SK-N-SH treated with all-trans-retinoic acid at 6 μM for 48 hours (cell line): ENCODE results near the gene TNS3.

Experiments
- ARNTL ChIP-seq: fragments of 450-650 bp; formaldehyde crosslinking; IDR thresholded peaks from 2 replicates; pipeline ENCODE4 v1.5.0; 2020; ENCODE audit warnings: low read depth, mild to moderate bottlenecking, moderate library complexity, borderline replicate concordance
- BACH2 ChIP-seq: fragments of 250-450 bp; sonication (Bioruptor Pico); IDR thresholded peaks from 2 replicates; pipeline ENCODE4 v1.9.0; 2021; ENCODE audit warnings: mild to moderate bottlenecking, borderline replicate concordance
- CREB5 ChIP-seq: fragments of 250-450 bp; sonication (Bioruptor Pico); IDR thresholded peaks from 2 replicates; pipeline ENCODE4 v1.5.1; 2020; ENCODE audit warnings: low read depth, mild to moderate bottlenecking, moderate library complexity
- CSRNP3 ChIP-seq: fragments of 250-450 bp; sonication (Bioruptor Pico); IDR thresholded peaks from 2 replicates; pipeline ENCODE4 v1.5.1; 2021; ENCODE audit warnings: mild to moderate bottlenecking, moderate library complexity
- OSR1 ChIP-seq: fragments of 250-450 bp; sonication (Bioruptor Pico); IDR thresholded peaks from 2 replicates; pipeline ENCODE4 v1.8.0; 2022; ENCODE audit warnings: moderate library complexity, mild to moderate bottlenecking, inconsistent platforms
- TOX ChIP-seq: fragments of 250-450 bp; sonication (Bioruptor Pico); IDR thresholded peaks from 2 replicates; pipeline ENCODE4 v1.8.0; 2021; ENCODE audit warnings: mild to moderate bottlenecking, moderate library complexity, borderline replicate concordance
- ZFP3 ChIP-seq: fragments of 250-450 bp; sonication (Bioruptor Pico); IDR thresholded peaks from 2 replicates; pipeline ENCODE4 v1.5.0; 2020; ENCODE audit warnings: mild to moderate bottlenecking, moderate library complexity
- ZFP30 ChIP-seq: fragments of 450-650 bp; formaldehyde crosslinking; IDR thresholded peaks from 2 replicates; pipeline ENCODE4 v1.5.0; 2022; ENCODE audit warnings: mild to moderate bottlenecking, moderate library complexity

GRCh38 chr7:47432671-47433563 lies 149.0 kb downstream of the TNS3 start:
- TF ChIP-seq BACH2 (CRISPR knock-in tag) (no peak), ZFP3 (no peak), TOX (CRISPR knock-in tag) (no peak), ARNTL (CRISPR knock-in tag) (no peak), ZFP30 (CRISPR knock-in tag) (no peak), CSRNP3 (no peak), OSR1 (CRISPR knock-in tag) (no peak), CREB5 (CRISPR knock-in tag) (no peak)
